ENCODE measurements around the gene CERS3. TPM values are rescaled to one million over a fixed set of nuclear protein-coding genes. Genes with fewer than 3 reads are reported as not detected.

The CERS3 gene
- not detected for polyA plus RNA-seq (2012; ENCODE audit: insufficient read depth, insufficient read length)

DNA sequence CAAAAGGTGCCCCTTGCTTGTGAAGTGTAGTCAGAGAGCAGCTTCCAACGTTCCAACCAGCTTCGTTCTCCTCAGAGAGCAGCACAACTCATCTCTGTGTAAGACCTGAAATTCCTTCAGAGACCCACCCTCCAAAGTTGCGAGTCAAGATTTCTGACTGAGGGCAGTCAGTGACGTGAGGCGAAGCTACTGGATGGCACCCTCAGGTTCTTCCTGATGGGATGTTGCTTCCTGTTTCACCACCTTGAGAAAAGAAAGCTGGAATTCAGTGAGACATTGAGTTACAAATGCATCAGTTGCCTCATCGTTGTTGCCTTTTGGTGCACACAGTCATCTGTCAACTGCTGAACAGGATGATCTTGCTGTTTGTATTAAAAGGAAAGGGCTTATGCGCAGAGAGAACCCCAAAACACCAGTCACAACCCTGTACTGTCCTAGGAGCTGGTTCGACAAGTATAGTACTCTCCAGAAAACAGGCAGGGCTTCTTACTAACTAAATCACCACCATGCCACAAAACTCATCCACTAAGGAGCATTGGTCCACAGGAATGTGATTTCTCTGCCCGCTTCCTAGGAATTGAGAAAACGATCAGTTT is at the start of gene CERS3:
CERS3 (minus strand) TSS at position 118 of the 596 bp plus-strand sequence. CDS start 27,101 bp downstream, outside the sequence.
- no peak for DNase-seq (ENCODE audit: low read depth, low spot score)
- H3K4me3 ChIP-seq (ENCODE audit: low read length), result no peak within 1 kb of the TSS

DNA sequence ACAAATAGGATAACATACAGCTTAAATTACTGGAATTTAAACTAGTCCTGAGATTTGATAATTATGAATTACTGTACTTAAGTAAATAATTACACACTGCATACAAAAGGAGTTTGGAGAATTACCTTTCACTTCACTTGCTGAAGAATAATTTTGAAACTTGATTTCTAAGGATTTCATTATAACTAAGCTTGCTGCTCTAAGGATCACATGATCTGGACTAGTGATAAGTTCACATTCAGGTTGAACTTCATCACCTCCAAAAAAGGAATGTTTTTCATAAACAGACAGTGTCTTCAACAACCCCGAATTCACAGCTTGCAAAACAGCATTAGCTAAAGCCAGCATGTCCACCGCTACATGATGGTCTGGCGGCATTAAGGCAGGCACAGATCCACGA is 44.8 kb upstream of the CERS3 start:
- no peak for DNase-seq (ENCODE audit: low read depth, low spot score)

DNA sequence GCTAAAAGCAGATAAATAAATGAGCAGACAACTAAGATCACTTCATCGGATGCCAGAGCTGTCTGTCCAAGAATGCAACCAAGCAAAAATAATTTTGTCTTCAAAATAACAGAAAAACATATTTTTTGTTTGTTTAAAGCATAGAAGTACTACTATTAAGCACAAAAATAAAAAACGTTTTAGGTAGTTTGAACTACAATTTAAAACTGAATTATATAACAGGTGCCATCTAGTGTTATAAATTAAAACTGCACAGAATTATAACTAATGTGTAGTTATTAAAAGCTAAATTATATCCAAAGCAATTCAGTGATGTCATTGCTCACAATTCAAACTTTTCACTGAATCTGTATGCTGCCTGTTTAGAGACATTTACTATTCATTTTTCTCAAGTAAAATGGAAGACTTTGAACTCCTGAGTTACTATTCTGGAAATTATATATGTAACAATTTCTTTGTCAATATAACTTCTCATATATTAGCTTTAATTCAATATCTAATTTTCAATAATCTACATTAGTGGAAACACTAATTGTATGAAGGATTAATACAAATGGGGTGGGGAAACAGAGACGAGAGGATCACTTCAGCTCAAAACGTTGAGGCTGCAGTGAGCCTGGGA is 43.7 kb upstream of the CERS3 start:
- no peak for DNase-seq (ENCODE audit: low read depth, low spot score)
- no peak overlapping the region for H3K4me3 ChIP-seq (ENCODE audit: low read length)

More for the DNA sequence above, 44.8 kb upstream of the CERS3 start:
- no peak overlapping the region for H3K4me3 ChIP-seq (ENCODE audit: low read length)

DNA sequence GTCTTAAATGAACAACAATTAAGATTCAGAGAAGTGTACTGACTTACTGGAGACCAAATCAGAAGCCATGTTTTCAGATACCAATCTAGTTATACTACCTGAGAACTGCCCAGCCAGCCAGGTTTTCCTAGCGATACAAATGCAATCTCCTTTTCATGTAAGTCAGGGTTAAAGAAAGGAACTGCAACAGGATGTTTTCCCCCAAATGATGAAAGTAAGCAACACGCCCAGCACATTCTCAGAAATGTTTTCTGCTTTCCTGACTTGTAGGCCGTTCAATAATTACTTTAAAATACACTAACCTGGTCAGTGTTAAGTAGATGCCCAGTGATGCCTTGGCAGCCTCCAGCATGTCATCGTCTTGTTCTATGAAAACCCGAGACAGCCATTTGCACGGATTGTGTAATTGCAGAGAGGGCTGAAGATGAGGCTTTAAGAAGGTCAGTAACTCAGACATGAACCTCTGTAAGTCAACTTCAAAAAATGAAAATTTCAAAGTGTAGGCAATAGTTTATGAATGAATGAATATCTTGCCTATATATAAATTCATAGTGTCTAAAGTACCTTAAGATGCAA is 42.9 kb upstream of the CERS3 start:
- H3K4me3 ChIP-seq (ENCODE audit: low read length), result no peak overlapping the region
- no peak for DNase-seq (ENCODE audit: low read depth, low spot score)

DNA sequence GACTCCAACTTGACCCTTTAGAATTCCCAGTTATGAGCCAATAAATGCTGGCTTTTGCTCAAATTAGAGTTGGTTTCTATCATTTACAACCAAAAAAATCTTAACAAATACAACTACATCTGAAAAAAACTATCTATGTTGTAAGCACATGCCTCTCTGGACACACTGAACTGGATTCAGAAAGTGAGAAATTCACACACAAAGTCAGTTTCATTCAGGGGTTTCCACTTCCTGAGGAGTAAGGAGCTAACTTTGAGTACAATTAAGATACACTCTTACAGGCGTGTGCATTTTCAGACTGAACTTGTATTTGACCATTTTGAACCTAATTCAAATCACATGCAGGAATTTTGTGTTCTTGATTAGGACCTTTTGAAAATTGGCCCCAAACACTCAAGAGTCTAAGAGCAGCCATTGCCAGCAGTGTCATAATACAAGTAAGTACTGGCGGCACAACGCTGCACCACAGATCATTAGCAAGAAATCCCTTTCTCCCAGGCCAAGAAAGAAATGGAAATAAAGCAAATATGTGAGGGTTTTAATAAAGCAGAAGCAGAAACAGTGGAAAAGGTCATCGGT is 42.1 kb upstream of the CERS3 start:
- no peak for DNase-seq (ENCODE audit: low read depth, low spot score)
- H3K4me3 ChIP-seq (ENCODE audit: low read length), result no peak overlapping the region

DNA sequence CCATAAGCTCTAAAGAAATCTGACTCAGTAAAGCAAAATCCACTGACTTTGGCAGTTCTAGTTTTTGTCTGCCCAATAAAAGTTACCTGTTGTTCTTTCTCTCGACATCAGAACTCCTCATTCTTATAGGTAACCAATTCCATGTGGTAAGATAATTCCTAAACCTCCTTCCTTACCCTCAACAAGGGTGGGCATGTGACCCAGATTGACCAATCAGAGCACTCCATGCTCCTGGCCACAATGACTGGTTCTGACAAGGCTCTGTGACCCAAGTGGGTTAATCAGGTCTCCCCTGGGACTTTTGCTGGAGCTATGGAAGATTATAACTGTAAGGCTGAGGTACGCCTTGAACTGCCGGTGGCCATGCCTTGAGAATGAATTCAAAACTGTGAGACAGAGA is 41.5 kb upstream of the CERS3 start:
- DNase-seq (ENCODE audit: low read depth, low spot score), result no peak
- H3K4me3 ChIP-seq (ENCODE audit: low read length), result no peak overlapping the region

DNA sequence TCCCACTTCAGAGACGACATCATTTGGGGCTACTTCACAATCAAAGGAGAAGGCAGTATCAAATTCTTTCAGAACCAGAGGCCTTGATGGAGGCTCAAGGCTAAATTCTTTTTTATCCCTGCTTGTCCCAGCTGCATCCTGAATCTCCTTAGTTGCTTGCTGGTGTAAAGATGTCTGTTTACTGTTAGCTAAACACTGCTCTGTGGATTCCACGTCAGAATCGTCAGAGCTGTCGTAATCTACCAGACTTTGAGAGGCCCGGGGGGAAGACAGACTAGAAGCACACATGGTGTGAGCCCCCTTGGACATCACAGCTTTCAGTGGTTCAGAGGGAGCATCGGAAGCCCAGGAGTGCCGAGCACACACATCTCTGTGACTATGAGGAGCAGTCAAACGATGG is 40.6 kb upstream of the CERS3 start:
- no peak overlapping the region for H3K4me3 ChIP-seq (ENCODE audit: low read length)
- DNase-seq (ENCODE audit: low read depth, low spot score), result no peak

DNA sequence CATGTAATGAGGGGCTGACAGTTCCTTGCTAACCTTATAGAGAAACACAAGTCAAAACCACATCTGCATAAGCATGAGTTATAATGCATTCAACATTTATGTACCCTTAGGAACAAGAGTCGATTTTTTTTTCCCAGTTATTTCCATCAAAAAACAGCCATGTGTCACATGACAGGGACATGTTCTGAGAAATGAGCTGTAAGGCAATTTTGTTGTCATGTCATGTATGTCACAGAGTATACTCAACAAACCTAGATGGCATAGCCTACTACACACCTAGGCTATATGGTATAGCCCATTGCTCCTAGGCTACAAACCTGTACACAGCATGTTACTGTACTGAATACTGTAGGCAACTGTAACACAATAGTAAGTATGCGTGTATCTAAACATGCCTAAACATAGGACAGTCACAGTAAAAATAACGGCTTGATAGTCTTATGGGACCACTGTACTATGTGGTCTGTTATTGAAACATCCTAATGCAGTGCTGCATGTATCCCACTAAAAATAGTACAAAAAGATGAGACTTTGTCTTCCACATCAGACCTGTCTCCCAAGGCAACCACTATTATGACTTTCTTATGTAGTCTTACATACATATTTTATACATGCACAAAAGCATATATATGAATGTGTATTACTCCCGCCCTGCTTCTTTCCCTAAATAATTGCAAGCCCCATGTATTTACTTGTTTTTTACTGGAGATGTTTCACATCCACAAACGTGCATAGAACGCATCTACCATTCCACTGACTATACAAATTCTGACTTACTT is 38.3 kb upstream of the CERS3 start:
- no peak for DNase-seq (ENCODE audit: low read depth, low spot score)
- no peak overlapping the region for H3K4me3 ChIP-seq (ENCODE audit: low read length)

GRCh38 chr15:100565591-100565990 is 36.8 kb upstream of the CERS3 start:
- no peak overlapping the region for H3K4me3 ChIP-seq (ENCODE audit: low read length)
- DNase-seq (ENCODE audit: low read depth, low spot score), result no peak

- no peak overlapping the region for H3K4me3 ChIP-seq (ENCODE audit: low read length)
- DNase-seq (ENCODE audit: low read depth, low spot score), result no peak
Measured at GRCh38 chr15:100560323-100560722, 31.6 kb upstream of the CERS3 start.

DNA sequence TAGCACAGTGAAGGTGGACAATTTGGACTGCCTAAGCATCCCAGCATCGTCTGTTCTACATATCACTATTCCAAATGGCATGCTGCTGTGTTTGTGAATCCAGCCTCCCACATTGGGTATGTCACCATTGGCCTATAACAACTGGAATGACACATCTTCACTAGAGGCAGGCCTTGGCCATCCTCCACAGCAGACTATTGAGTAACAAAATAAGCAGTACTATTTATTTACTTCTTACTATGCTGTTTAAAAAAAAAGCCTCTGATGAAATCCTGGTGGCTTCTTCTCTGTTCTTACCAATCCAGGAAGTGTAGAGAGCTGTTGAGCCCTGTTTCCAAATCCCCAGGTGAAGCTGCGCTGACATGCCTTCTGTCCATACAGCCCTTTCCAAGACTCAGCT is 30.6 kb upstream of the CERS3 start:
- DNase-seq (ENCODE audit: low read depth, low spot score), result no peak

DNA sequence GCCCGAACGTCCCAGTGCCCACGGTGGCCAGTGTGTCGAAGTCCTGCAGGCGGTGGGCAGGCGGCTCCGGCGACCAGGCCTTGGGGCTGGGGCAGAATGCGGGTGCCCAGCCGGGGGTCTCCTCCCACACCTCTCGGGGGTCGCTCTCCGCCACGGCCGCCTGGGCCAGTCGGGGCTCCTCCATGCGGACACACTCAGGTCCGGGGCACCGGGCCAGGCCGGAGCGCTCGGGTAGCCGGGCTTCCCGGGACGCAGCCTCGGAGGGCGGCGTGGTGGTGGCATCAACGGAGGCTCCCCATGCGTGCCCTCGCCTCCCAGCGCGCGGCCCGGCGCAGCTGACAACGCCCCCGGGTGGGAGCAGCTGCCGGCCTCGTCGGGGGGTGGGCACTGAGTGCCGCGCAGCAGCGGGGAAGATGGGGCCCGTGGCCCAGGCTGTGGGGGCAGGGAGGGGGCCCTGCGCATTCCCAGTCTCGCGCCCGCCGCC is 30.1 kb upstream of the CERS3 start:
- no peak for DNase-seq (ENCODE audit: low read depth, low spot score)
- no peak overlapping the region for H3K4me3 ChIP-seq (ENCODE audit: low read length)

More for the DNA sequence above, 30.6 kb upstream of the CERS3 start:
- H3K4me3 ChIP-seq (ENCODE audit: low read length), result no peak overlapping the region

- no peak for DNase-seq (ENCODE audit: low read depth, low spot score)
Measured at GRCh38 chr15:100553468-100553867, 24.7 kb upstream of the CERS3 start.

GRCh38 chr15:100547961-100548360 is 19.2 kb upstream of the CERS3 start:
- DNase-seq (ENCODE audit: low read depth, low spot score), result no peak
- no peak overlapping the region for H3K4me3 ChIP-seq (ENCODE audit: low read length)

More at GRCh38 chr15:100553468-100553867, 24.7 kb upstream of the CERS3 start:
- H3K4me3 ChIP-seq (ENCODE audit: low read length), result no peak overlapping the region

- no peak overlapping the region for H3K4me3 ChIP-seq (ENCODE audit: low read length)
Measured at GRCh38 chr15:100544946-100545345, 16.2 kb upstream of the CERS3 start.

DNA sequence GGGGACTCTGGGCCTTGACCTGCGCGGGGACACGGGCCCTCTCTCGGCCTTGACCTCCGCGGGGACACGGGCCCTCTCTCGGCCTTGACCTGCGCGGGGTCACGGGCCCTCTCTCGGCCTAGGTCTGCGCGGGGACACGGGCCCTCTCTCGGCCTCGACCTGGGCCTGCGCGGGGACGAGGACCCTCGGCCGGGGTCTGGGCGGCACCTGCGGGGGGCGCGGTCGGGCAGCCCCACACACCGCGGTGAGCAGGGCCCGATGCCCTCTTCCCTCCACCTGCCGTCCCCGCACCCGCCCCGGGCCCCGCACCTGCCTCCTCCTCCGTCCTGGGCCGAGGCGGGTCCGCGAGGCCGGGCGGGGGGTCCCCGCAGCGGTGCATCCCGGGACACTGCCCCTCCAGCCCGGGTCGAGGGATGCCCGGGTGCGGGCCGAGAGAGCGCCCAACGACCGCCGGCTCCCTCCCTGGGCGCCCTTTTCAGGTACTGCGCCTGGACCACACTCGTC is 15.6 kb upstream of the CERS3 start:
- no peak overlapping the region for H3K4me3 ChIP-seq (ENCODE audit: low read length)
- DNase-seq (ENCODE audit: low read depth, low spot score), result no peak

More at GRCh38 chr15:100544946-100545345, 16.2 kb upstream of the CERS3 start:
- DNase-seq (ENCODE audit: low read depth, low spot score), result no peak

DNA sequence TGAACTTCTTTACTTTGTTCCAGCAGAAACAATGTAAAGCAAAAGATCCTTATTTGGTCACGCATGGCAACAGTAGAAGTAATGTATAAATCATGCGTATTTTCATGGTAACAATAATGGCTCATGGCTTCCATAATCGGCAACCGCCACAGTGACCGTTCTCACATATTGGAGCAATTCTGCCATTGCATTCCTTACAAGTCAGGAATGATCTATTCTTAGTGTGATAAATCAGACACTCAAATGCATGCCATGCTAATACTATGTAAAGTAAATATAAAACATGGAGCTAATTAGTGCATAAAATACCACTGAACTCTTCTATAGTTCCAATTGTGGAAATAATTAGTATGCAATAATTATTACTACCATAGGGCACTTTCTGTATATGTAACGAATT is 13.5 kb upstream of the CERS3 start:
- DNase-seq (ENCODE audit: low read depth, low spot score), result no peak
- no peak overlapping the region for H3K4me3 ChIP-seq (ENCODE audit: low read length)

- no peak overlapping the region for H3K4me3 ChIP-seq (ENCODE audit: low read length)
- no peak for DNase-seq (ENCODE audit: low read depth, low spot score)
Measured at GRCh38 chr15:100537331-100537730, 8.6 kb upstream of the CERS3 start.

DNA sequence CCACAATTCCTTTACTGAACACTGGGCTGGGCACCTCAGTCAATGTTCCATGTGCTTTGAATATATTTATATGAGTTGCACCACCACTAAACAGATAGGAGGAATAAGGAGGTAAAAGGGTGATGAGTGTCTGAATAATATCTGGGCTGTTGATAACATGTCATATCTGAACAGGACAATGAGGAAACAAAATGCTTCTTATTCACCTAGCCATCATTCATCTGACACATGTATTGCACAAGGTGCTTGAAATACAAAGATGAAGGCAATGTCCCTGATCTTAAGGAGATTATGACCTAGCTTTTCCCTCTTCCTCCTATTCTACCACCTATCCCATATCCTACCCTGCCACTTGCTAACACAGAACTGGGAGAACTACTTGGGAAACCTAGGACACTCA is 8.0 kb upstream of the CERS3 start:
- no peak overlapping the region for H3K4me3 ChIP-seq (ENCODE audit: low read length)
- DNase-seq (ENCODE audit: low read depth, low spot score), result no peak
